Activated CD8-positive, alpha-beta T cell treated with anti-CD3 and anti-CD28 coated beads, Interleukin-2, amount 10 ng/mL, durations not matched to agents 7 days and 5 days (primary cell): Measurements from ENCODE around the gene NRP2. TPM values are rescaled to one million over a fixed set of nuclear protein-coding genes. Genes with fewer than 3 reads are reported as not detected.

ENCODE experiments used
- ATAC-seq: fragments of 150-1000 bp; cut with Tn5 transposase; one replicate; pipeline ENCODE4 v1.10.0; 2021; ENCODE audit warnings: moderate library complexity
- CTCF ChIA-PET: fragments of 350-600 bp; sonication (Branson Sonifier 250); formaldehyde crosslinking; loops from one replicate; lab custom pipeline; 2021; ENCODE audit warnings: antibody characterized with exemption; lab: Charles Lee
- POLR2A ChIA-PET: fragments of 350-600 bp; sonication (Branson Sonifier 250); formaldehyde crosslinking; loops from one replicate; lab custom pipeline; 2021; ENCODE audit warnings: antibody characterized with exemption; lab: Charles Lee
- DNase-seq: peaks from one replicate; pipeline ENCODE4 v3.0.0-alpha.2; 2020
- H3K27ac Mint-ChIP-seq: one replicate; pipeline ENCODE4 v1.8.0; 2021; ENCODE audit warnings: mild to moderate bottlenecking, mixed read lengths
- H3K27me3 Mint-ChIP-seq: one replicate; pipeline ENCODE4 v1.8.0; 2021; ENCODE audit warnings: low read depth, mixed read lengths
- H3K36me3 Mint-ChIP-seq: one replicate; pipeline ENCODE4 v1.8.0; 2021; ENCODE audit warnings: low read depth, mixed read lengths
- H3K4me1 Mint-ChIP-seq: one replicate; pipeline ENCODE4 v1.8.0; 2021; ENCODE audit warnings: low read depth, mixed read lengths
- H3K4me3 Mint-ChIP-seq: one replicate; pipeline ENCODE4 v1.8.0; 2021; ENCODE audit warnings: mild to moderate bottlenecking, mixed read lengths
- H3K9me3 Mint-ChIP-seq: one replicate; pipeline ENCODE4 v1.8.0; 2022; ENCODE audit warnings: mixed read lengths; ENCODE audit not compliant: insufficient read depth
- total RNA-seq, 2 experiments: library from RNA; stranded (reverse); gene quantifications; one replicate each; pipeline ENCODE4 v1.2.3, GENCODE V29; 2021

Gene NRP2
- total RNA-seq, 2 experiments from 2014 or later = 4.0 to 4.2 TPM

DNA sequence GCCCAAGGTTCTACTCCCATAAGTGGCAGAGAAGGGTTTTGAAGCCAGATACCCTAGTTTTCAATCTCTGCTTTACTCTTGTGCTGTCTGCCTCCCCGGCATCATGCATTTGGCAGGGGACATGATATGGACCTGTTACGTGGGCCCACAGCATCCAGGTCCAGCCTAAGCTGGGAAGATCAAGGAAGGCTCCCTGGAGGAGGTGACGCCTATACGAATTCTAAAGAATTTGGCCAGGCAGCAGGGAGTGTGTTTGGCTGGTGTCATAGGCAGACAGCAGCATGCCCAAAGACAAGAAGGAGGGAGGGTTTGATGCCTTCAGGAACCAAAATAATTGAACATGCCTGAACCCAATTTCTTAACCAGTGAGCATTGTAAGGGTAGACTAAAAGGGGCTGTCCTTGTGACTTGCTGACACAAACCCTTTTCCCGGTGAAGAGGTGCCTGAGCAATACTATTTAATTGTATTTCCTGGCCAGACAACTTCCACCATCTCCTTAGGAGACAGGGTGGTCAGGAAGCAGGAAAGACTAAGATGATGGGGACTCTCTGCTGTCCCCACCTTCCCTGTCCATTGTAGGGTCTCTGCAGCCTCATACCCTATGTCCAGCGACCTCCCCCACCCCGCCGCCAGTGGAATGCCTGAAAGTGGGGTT, 21.3 kb downstream of the NRP2 start:
- CTCF ChIA-PET = no interaction called here
- ATAC-seq = no peak

DNA sequence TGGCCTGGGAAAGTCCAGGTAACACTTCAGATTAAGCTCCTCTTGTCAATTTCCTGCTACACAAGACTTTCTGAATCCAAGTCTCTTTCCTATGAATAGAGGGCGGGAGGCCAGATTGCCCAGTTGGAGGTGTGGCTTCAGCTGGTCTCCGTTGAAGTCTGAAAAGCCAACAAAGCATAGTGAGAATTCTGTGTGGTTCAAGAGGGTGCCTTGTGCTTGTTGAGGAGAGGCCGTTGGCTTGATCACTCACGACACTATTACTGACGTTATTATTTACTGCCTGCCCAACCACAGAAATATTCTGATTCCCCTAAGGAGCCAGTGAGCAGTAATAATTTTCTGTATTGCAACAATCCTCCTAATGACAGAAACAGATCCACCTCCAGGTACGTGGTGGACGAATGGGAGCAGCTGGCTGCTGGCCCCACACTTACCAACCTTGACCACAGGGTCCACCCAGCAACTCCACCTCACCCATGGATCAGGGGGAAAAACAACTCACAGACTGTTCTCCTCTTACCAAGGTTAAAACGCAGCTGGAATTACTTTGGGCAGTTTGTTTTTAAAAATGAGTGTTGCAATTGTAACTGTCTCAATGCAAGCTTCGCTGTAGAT, 21.9 kb downstream of the NRP2 start:
- peaks cover 28% of the 10 kb centered on the region for H3K4me1 Mint-ChIP-seq
- H3K9me3 Mint-ChIP-seq = no peaks in the 10 kb centered on the region
- CTCF ChIA-PET = no interaction called here
- no peak overlapping the region for H3K27ac Mint-ChIP-seq
- no peak overlapping the region for H3K4me3 Mint-ChIP-seq
- no peak for ATAC-seq
- POLR2A ChIA-PET = no interaction called here
- H3K27me3 Mint-ChIP-seq = no peaks in the 10 kb centered on the region
- H3K36me3 Mint-ChIP-seq = no peaks in the 10 kb centered on the region
- DNase-seq = no peak

More for the DNA sequence above, 21.3 kb downstream of the NRP2 start:
- DNase-seq = no peak
- H3K4me3 Mint-ChIP-seq = no peak overlapping the region
- H3K27me3 Mint-ChIP-seq = no peaks in the 10 kb centered on the region
- no peaks in the 10 kb centered on the region for H3K36me3 Mint-ChIP-seq
- no peak overlapping the region for H3K27ac Mint-ChIP-seq
- H3K9me3 Mint-ChIP-seq = no peaks in the 10 kb centered on the region
- H3K4me1 Mint-ChIP-seq = peaks cover 27% of the 10 kb centered on the region
- POLR2A ChIA-PET = no interaction called here

DNA sequence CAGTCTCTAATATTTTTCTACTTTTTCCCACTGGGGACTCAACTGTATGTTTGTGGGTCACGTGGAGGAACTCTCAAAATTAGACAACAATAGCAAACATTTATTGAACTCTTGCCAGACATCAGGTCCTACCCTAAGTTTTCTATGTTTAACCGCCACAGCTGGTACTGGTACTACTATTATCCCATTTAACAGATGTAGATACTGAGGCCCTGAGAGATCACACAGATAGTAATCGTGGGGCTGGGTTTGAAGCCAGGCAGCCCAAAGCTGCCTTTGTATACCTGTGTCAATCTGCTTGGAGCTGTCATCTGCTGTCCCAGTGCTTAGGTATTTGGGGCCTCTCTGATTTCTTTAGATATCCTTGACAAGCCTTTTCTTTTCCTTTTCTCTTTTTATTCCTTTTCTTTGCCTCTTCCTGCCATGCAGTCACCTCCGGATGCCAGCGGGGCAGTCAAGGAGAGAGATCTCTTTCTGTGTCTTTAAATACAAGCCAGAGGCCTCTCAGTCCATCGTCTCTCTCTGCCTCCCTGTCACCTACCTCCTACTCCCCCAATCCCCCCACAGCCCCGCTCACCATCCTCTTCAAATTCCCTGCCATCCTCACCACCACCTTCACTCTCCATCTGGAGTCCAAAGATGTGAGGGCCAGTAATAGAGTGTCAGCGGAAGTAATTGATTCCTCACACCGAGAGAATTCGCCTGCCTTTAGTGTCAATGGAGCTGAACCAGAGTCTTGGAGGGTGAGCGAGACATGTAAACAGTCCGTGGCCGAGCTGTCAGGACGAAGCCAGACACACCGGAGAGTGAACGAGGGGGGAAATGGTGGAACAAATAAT, 23.4 kb downstream of the NRP2 start:
- Mint-ChIP-seq H3K27ac (peak overlapping the region; percentile 28), H3K36me3 (no peaks in the 10 kb centered on the region), H3K27me3 (no peaks in the 10 kb centered on the region), H3K4me3 (no peak overlapping the region), H3K4me1 (peaks cover 24% of the 10 kb centered on the region), H3K9me3 (no peaks in the 10 kb centered on the region)
- ChIA-PET CTCF (interaction anchor here (1.9 kb wide), 1 partner anchor 30 kb away, joined by 6 read pairs; no protein-coding TSS in a partner anchor), POLR2A (no interaction called here)
- DNase-seq (no peak), ATAC-seq (no peak)

DNA sequence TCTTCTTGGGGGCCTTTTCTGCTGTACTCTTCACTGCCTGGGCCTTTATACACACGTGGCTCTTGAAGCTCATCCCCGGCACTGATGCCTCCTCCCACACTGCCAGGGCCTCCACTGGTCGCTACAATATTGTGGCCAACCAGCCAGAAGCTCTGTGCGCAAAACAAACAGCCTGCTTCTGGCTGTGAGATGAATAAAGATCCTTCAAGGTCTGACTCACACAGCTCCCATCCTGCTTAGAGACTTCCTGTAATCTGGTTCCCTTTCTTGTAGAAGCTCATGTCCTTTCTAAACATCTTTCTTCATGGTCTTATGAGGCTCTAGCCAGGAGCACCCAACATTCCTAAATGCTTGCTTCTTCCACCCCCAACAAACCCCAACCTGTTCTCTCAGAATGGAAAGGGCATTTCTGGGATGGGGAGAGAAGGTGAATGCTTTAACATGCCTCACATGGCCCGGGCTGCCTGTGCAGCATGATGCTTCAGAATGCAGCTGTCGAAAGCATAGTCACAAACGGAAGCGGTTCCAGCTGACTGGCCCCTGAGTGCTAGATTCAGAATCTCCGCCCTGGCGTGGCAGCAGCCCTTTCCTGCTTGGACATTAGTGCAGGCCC, 24.6 kb downstream of the NRP2 start:
- peak; percentile 94 for ATAC-seq
- ChIA-PET CTCF (interaction anchor here (0.8 to 1.9 kb wide), 3 partner anchors 14 to 31 kb away, joined by 3 to 6 read pairs (median 4); no protein-coding TSS in a partner anchor), POLR2A (no interaction called here)
- Mint-ChIP-seq H3K4me1 (peaks cover 24% of the 10 kb centered on the region), H3K27ac (peak overlapping the region; percentile 86), H3K9me3 (no peaks in the 10 kb centered on the region), H3K4me3 (peak overlapping the region; percentile 26), H3K36me3 (no peaks in the 10 kb centered on the region), H3K27me3 (no peaks in the 10 kb centered on the region)
- DNase-seq = peak; percentile 51

DNA sequence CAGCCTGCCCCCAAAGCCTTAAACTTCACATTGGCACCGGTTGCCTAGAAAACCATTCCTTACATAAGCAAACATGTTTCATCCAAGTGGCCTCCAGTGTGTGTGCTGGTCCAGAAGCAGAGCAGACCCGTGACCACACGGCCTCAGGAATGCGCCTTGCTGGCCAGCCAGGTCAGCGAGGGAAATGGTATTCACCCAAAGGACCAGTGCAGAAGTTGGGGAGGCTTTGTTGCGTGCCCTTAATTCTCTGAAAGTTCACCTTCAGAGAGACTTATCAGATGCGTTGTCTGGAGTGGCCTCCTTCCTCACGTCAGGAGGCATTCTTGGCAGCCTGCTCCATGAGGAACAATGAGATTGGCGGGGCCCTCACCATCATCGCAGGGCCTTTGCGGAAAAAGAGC, 25.9 kb downstream of the NRP2 start:
- H3K9me3 Mint-ChIP-seq = no peaks in the 10 kb centered on the region
- peaks cover under 1% of the 10 kb centered on the region for H3K27me3 Mint-ChIP-seq
- no peak overlapping the region for H3K4me3 Mint-ChIP-seq
- H3K4me1 Mint-ChIP-seq = peaks cover 24% of the 10 kb centered on the region
- ATAC-seq (no peak), DNase-seq (no peak)
- CTCF ChIA-PET = interaction anchor here (0.7 kb wide), 1 partner anchor 12 kb away, joined by 3 read pairs; no protein-coding TSS in a partner anchor
- POLR2A ChIA-PET = no interaction called here
- H3K36me3 Mint-ChIP-seq = no peaks in the 10 kb centered on the region
- no peak overlapping the region for H3K27ac Mint-ChIP-seq

DNA sequence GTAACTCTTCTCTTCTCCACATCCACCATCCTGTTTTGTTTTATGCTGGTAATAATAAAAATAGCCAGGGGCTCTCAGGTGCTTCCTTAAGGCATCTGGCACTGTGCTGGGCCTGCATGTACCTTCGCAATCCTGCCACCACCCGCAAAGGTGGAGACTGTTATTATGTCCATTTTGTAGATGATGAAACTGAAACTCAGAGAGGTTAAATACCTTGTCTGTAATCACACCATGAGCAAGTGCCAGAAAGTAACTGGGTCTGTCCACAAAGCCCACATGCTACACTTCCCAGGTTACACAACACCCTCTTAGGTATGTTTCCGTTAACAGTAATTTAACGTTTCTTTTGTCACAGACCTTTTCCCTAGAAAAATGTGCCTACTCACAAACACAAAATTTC, 27.0 kb downstream of the NRP2 start:
- Mint-ChIP-seq H3K4me1 (peaks cover 24% of the 10 kb centered on the region), H3K27ac (no peak overlapping the region)
- POLR2A ChIA-PET = no interaction called here

DNA sequence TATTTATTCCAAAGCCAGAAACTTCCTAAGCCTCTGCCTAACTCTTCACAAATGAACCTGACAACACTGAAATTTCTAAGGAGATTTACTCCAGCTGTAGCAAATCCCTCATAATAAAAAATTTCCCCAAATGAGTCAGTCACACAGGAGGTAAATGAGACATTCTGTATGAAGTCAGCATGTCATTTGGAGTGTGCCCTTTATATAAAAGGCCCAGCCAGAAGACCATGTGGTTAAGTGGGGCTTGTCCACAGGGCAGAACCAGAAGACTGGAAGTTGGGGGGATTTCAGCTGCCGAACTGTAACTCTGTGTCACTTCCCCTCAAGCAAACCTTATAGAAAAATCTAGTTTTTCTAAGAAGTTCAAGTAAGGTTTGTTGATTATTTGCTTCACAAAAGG, 30.2 kb downstream of the NRP2 start:
- ChIA-PET CTCF (interaction anchor here (1.0 kb wide), 1 partner anchor 49 kb away, joined by 3 read pairs; no protein-coding TSS in a partner anchor), POLR2A (interaction anchor here (1.9 kb wide), 1 partner anchor 8 kb away, joined by 4 read pairs; no protein-coding TSS in a partner anchor)
- H3K4me3 Mint-ChIP-seq = no peak overlapping the region
- H3K36me3 Mint-ChIP-seq = no peaks in the 10 kb centered on the region
- DNase-seq (no peak), ATAC-seq (no peak)
- H3K27me3 Mint-ChIP-seq = peaks cover 2% of the 10 kb centered on the region
- no peak overlapping the region for H3K27ac Mint-ChIP-seq
- no peaks in the 10 kb centered on the region for H3K9me3 Mint-ChIP-seq
- peaks cover 7% of the 10 kb centered on the region for H3K4me1 Mint-ChIP-seq

More for the DNA sequence above, 27.0 kb downstream of the NRP2 start:
- CTCF ChIA-PET = interaction anchor here (0.9 to 1.1 kb wide), 2 partner anchors 12 to 34 kb away, joined by 3 to 4 read pairs; no protein-coding TSS in a partner anchor
- DNase-seq (no peak), ATAC-seq (no peak)
- H3K36me3 Mint-ChIP-seq = no peaks in the 10 kb centered on the region
- H3K27me3 Mint-ChIP-seq = peaks cover 2% of the 10 kb centered on the region
- no peak overlapping the region for H3K4me3 Mint-ChIP-seq
- no peaks in the 10 kb centered on the region for H3K9me3 Mint-ChIP-seq

DNA sequence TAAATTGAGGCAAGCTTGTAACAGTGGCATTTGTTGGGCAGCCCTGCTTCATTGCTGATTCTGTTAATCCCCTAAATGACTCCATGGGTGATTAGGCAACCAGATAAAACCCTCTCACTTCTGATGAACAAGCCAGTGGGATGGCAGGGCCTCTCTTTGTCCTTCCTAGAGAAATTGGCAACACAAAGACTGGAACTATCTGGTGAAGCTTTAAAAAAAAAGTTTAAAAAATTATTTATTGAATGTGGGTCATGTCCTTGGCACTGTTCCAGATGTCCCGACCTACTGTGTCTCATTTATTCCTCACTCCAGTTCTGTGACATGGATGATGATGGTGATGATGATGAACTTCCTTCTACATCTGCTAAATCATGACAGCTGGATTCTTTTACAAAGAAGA, 30.8 kb downstream of the NRP2 start:
- no peak overlapping the region for H3K27ac Mint-ChIP-seq
- ChIA-PET POLR2A (interaction anchor here (1.9 kb wide), 1 partner anchor 8 kb away, joined by 4 read pairs; no protein-coding TSS in a partner anchor), CTCF (no interaction called here)
- H3K27me3 Mint-ChIP-seq = peaks cover 2% of the 10 kb centered on the region
- no peak for DNase-seq
- H3K36me3 Mint-ChIP-seq = no peaks in the 10 kb centered on the region
- ATAC-seq = no peak
- H3K4me3 Mint-ChIP-seq = no peak overlapping the region
- H3K9me3 Mint-ChIP-seq = no peaks in the 10 kb centered on the region
- peaks cover 4% of the 10 kb centered on the region for H3K4me1 Mint-ChIP-seq

DNA sequence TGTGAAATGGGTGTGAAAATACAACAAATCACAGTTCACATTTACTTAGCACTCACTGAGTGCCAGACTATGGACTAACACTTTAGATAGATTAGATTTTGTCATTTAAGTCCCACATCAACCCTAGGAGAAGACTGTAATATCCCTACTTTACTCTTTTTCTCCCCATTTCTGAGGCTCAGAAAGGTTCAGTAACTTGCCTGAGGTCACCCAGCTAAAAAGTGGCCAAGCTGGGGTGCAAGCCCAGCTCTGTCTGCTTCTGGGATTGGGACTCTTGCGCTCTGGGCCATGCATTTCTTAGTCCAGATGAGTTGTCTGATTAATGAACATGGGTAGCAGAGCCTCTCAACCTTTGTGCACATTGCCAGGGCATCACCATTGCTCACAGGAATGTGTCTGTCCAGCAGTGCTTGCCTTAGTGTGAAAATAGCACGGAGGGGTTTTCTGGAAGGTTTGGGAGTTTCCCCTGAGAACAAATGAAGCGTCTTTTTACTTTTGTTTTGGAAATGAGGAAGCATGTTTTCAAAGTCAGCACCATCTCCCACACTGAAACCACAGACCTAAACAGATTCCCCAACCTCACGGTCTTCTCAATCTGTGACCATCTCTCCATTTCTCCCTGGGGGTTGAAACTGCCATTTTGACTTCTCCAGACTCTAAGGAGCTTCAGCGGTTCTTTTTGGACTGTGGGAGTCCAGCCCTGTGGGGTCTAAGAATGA, 31.9 kb downstream of the NRP2 start:
- CTCF ChIA-PET = no interaction called here
- POLR2A ChIA-PET = no interaction called here
- no peak for DNase-seq
- H3K36me3 Mint-ChIP-seq = no peaks in the 10 kb centered on the region
- H3K27ac Mint-ChIP-seq = no peak overlapping the region
- H3K4me1 Mint-ChIP-seq = peaks cover 1% of the 10 kb centered on the region
- ATAC-seq = no peak
- no peaks in the 10 kb centered on the region for H3K9me3 Mint-ChIP-seq
- peaks cover 2% of the 10 kb centered on the region for H3K27me3 Mint-ChIP-seq
- no peak overlapping the region for H3K4me3 Mint-ChIP-seq

DNA sequence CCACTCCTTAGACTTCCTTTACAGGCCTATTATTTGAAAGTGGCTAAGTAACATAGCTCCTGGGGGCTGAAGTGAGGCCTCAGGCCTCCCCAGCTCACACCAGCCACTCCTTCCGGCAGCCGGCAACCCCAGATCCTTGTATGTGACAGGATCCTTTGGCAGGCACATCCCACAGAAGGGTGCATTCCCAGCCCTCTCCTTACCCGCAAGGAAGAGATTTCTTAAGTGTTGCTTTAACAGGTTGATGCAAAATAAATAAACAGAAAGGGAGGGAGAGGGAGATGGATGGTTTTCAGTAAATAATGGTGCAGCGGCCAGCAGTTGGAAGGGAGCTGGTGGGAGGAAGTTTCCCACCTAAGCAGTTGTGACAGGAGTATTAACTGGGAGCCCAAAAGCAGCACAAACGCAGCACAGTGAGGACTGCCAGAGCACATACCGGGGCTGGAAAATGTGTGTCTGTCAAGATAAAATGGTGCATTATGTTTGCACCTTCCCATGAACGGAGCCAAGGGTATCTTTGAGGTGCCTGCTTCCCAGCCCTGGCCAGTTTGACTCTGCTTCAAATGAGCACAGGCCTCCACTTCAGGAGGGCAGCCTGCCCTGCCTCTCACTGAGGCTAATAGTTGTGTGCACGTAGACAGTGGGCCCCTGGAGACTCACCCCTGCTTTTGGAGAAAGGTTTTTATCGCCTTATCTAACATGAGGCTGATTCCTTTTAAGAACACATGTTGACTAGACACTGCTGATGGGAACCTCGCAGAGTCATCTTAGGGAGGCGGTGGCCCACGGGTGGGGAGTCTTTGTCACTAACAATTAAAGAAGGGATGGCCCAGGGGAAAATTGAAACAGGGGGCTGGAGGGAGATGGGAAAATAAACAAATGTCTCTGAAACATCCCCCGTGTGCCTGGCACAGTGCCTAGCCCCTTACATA, 32.8 kb downstream of the NRP2 start:
- Mint-ChIP-seq H3K4me1 (no peaks in the 10 kb centered on the region), H3K4me3 (no peak overlapping the region), H3K27ac (no peak overlapping the region), H3K27me3 (peaks cover 2% of the 10 kb centered on the region), H3K36me3 (no peaks in the 10 kb centered on the region), H3K9me3 (no peaks in the 10 kb centered on the region)
- ChIA-PET POLR2A (no interaction called here), CTCF (no interaction called here)
- ATAC-seq = no peak
- no peak for DNase-seq
